Measurements from ENCODE around the gene TRAFD1.
"Not testable (repeated sequence)": the region's sequence is repeated elsewhere in the genome, so short reads cannot be mapped to it uniquely, and the experiment has no call there.

TRAFD1 gene, protein sequence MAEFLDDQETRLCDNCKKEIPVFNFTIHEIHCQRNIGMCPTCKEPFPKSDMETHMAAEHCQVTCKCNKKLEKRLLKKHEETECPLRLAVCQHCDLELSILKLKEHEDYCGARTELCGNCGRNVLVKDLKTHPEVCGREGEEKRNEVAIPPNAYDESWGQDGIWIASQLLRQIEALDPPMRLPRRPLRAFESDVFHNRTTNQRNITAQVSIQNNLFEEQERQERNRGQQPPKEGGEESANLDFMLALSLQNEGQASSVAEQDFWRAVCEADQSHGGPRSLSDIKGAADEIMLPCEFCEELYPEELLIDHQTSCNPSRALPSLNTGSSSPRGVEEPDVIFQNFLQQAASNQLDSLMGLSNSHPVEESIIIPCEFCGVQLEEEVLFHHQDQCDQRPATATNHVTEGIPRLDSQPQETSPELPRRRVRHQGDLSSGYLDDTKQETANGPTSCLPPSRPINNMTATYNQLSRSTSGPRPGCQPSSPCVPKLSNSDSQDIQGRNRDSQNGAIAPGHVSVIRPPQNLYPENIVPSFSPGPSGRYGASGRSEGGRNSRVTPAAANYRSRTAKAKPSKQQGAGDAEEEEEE

DNA sequence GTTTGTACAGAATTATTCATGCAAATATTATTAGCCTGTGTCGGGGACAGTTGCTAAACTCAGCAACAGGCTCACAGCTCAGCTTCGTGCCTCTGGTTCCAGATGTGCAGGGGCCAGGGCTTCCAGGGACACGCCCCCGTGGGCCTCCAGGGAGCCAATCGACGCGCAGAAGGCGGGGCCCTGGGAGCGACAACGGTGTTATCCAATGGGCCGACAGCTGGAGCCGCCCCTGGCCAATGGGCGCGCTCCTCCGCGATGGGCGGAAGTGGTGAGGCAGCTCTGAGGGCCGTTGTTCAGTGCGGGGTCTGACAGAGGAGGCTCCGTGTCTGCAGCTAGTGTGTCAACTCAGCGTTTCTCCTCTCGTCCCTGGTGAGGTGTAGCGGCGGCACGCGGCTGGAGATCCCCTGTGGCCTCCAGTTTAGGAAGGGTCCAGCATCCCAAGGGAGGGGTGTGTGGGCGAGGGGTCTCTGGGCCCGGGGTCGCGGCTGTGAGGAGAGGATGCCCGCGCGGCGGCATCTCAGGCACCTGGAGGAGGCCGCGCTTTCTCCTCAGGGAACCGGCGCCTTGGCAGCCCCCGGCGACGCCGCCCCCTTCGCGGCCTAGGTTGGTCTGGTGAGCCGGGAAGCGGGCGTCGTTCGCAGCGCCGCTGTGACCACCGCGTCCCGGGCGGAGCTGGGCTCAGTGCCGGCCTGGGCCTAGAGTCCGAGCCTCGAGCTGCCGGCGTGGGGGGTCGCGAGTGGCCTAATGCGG lies at the start of gene TRAFD1:
TRAFD1 (plus strand) TSS at position 311 of the 750 bp plus-strand sequence. CDS start 4,963 bp downstream, outside the sequence.
- DNase-seq = peak; percentile 99

DNA sequence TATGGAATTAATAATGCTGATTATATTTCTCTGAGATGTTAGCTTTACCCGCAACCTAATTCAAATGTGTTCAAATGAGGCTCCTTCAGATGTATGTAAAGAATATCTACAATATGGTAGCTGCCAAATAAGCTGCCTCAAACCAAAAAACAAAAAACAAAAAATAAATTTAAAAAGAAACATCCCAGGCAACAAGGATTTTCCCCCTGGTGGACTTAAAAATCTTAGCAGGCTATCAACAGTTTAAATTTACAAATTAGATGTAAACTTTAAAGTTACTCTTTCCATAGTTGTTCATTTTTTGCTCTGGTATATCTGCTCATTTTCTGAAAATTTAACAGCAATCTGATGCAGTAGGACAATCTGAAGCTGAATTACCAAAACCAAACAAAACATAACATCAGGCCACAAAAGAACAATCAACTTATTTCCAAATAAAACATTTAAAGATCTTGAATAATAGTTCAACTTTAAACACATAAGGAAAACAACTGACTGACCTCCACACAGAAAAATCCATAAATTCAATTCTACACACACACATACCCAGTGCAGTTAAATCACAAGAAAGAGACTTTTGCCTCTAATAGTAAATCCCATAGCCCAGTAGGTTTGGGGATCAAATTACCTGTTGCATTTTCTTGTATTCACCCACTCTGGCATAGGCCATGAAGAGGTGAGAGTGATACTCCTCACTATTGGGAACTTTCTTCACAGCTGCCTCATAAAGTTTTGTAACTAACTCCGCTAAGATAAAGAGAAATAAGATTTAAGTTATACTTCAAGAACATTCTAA lies 38.1 kb upstream of the TRAFD1 start:
- DNase-seq = no peak

DNA sequence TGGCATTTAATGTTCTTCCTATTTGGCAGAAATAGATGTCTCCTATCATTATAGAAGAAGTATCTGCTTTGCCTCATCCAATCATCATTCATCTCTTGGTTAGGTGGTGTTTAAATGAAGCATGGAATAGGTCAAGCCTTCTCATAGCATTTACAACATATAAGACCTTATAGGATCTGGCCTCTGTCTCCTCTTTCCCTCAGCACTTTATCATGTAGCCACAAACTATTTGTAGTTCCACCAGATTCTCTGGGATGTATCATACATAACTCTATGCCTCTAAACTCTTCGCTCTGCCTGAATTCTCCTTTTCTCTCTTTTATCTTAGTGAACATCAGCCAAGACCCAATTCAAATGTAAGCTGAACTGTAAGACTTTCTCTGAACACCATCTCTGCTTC lies 37.5 kb upstream of the TRAFD1 start:
- DNase-seq = no peak

DNA sequence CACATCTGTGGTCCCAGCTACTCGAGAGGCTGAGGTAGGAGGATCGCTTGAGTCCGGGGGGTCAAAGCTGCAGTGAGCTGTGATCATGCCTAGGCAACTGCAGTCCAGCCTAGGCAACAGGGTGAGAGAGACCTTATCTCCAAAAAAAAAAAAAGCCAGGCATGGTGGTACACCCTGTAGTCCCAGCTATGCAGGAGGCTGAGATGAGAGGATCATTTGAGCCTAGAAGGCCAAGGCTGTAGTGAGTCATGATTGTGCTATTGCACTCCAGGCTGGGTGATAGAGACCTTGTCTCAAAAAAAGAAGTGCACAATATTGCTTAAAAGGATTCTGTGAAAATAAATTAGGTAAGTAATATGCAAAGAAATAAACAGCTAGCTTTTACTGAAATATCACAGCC lies 33.8 kb upstream of the TRAFD1 start:
- no peak for DNase-seq

DNA sequence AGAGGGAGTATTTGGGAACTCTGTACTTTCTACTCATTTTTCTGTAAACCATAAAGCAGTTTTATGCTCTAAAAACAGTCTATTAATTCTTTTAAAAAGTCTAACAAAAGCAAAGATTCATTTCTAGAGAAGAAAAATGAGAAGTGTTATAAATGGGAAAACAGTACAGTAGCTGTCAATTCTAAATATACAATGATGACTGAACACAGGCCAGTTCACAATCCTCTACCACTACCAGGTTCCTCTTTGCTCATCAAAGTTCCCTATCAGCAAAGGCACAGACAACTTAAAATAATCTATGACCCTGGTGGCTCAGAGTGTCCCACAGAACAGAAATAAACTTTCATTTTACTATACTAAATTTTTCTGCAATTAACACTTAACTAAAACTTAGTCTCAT lies 29.3 kb upstream of the TRAFD1 start:
- no peak for DNase-seq

DNA sequence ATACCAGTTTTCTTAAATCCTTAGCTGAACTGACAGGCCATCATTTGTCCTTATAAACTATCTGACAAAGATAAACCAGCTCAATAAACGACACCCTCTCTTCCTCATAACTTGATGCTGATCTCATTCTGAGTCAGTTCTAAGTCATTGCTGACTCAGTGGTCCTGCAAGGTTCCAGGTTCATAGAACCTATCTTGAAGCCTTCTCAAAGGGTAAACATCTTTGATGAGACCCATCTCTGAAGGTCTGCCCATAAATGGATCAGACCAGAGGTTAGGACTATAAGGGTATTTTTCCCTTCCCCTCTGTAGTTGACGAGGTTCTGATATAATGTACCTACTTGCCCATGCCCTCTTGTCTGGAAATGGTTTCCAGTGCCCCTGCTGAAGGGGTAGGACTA lies 28.7 kb upstream of the TRAFD1 start:
- DNase-seq = peak; percentile 30 to 41

DNA sequence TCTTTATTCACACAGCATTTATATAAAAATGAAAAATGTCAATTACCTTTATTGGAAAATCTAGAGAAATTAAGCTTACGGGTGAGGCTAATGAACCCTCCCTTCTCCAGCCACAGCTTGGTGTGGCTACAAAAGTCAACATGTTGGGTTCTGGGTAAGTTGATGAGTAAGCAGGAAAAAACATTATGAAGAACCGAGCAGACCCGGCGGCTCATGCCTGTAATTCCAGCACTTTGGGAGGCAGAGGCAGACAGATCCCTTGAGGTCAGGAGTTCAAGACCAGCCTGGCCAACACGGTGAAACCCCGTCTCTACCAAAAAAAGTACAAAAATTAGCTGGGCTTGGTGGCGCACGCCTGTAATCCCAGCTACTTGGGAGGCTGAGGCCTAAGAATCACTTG lies 27.7 kb upstream of the TRAFD1 start:
- DNase-seq = no peak

DNA sequence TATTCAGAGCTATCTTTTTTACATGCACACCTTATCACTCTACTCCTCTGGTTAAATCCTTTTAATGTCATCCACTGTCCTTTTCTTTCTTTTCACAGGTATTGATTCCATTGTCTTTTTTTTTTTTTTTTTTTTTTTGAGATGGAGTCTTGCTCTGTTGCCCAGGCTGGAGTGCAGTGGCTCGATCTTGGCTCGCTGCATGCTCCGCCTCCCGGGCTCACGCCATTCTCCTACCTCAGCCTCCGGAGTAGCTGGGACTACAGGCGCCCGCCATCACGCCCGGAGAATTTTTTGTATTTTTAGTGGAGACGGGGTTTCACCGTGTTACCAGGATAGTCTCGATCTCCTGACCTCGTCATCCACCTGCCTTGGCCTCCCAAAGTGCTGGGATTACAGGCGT lies 24.9 kb upstream of the TRAFD1 start:
- not testable (repeated sequence) for DNase-seq

DNA sequence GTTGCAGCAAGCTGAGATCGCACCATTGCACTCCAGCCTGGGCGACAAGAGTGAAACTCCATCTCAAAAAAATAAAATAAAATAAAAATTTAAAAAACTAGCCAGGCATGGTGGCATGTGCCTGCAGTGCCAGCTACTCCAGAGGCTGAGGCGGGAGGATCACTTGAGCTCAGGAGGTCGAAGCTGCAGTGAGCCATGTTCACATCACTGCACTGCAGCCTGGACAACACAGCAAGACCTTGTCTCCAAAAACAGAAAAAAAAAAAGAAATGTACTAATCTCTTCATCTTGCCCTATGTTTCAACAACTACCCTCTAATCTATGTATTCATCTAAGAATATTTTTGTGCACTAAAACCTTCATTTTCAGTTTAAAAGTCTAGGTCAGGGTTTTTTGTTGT lies 23.2 kb upstream of the TRAFD1 start:
- DNase-seq = no peak

DNA sequence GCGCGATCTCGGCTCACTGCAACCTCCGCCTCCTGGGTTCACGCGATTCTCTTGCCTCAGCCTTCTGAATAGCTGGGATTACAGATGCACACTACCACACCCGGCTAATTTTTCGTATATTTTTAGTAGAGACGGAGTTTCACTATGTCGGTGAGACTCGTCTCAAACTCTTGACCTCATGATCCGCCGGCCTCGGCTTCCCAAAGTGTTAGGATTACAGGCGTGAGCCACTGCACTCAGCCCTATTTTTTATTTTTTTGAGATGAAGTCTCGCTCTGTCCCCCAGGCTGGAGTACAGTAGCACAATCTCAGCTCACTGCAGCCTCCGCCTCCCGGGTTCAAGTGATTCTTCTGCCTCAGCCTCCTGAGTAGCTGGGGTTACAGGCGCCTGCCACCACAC lies 22.6 kb upstream of the TRAFD1 start:
- not testable (repeated sequence) for DNase-seq

DNA sequence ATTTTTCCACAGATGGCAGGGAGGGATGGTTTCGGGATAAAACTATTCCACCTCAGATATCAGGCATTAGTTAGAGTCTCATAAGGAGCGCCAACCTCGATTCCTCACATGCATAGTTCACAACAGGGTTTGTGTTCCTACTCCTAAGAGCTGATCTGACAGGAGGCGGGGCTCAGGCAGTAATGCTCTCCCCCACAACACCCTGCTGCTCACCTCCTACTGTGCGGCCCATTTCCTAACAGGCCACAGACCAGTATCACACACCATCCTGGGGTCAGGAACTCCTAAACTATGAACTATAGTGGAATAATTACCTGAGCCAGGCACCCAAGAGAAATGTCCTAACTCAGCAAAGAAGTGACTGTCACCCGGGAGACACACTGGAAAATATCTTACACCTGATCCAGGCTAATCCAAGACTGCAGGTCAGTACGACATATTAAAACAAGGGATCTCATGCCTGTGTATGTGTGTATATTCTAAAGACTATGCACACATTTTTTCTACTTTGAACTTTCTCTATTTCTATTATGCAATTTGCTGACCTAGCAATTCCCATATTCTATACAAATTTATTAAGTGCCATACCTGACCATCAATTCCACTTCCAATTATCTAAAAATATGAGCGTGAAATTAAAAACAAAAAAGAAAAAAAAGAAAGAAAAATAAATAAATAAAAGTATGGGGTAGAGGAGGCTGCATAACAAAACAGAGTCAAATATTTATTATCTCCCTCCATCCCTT lies 21.4 kb upstream of the TRAFD1 start:
- no peak for DNase-seq

DNA sequence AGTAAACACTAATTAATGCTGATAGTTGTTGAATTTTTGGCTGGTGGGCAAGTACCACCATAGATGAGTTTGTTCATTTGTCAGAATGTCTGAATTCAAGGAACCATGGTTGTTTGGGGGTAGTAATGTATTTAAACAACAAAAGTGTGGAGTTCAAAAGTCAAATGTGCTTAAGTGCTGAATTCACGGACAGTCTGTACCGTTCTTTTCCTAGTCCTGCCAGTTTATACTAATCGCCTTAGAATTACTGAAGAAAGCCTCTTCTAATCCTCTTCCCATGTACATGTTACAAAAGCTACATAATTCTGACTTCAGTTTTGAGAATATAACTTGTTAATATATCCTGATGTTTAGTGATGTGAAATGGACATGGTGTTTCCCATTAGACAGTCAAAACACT lies 19.5 kb upstream of the TRAFD1 start:
- no peak for DNase-seq

DNA sequence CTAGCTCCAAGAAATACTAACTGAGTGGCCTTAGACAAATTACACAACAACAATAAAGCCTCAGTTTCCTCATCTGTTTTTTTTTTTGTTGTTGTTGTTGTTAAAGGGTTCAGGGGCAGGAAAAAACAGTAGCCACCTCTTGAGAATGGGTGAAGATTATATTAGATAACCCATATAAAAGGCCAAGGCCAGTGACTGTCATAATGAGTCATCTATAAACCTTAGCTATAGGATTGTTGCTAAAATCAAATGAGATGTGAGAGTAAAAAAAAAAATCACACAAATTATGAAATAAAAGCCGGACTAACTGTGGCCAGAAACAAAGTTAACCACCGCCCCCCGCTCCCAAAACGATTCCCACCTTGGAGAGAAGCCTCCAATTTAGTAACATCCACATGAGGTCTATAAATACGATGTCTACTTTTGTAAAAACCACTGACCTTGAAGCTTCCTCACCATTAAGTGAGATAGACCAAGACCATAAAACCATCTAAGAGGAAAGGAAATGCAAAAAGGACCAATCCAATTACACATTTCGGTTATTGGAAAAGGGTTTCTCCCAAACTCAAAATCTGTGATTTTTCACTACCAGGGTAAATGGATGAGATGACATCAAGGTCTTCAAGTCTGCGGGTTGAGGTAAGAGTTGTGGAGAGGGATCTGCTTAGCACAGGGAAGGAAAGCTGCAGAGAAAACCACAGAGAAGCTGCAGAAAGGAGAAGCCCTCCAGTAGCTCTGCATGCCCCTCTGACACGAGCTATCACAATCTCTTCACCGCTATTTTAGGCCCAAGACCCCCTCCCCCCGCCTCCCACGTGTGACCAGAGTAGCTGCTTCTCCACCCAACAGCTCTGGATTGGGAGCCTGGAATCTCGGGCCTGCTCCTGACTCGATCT lies 17.8 kb upstream of the TRAFD1 start:
- DNase-seq = peak; percentile 37

DNA sequence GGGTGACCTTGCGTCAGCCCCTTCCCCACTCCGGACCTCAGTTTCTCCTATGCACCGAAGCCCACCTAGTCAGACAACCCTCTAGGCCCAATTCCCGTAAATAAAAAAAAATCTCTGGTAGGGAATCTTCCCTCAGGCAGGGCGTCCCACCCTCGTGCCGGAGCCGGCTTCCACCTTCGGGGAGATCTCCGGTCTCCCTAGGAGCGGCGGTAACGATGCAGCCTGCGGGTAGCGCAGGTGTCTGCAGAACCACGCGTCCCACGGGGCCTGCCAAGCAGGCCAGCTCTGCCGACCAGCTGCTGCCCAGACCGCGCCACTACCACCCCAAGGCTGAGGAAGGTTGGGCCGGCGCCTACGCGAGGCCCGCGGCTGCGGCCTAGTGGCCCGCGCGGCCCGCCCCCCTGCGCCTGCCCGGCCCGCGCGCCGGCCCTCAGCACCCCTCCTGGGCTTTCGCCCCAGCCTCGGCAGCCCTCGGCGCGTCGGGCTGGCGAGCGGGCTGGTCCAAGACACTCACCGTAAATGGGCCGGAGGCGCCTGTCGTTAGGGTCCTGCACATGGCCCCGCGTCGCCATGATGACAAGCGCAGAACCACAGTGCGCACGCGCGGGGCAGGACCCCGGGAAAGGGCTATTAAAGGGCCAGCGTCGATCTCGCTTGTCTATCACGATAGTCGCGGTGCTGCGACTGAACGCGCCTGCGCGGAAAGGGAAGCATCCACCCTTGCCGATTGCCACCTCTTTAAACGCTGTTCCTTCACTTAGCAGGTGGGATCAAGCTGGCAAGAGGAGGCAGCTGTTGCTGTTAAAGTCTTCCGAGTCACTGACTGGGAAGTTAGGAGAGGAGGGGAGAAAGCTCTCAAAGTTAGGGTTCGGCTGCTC lies 16.9 kb upstream of the TRAFD1 start, which contains the start of gene NAA25:
NAA25 (minus strand) TSS at position 582 of the 878 bp plus-strand sequence; CDS start at position 572, 10 bp downstream.
- DNase-seq = peak; percentile 88 to 91

DNA sequence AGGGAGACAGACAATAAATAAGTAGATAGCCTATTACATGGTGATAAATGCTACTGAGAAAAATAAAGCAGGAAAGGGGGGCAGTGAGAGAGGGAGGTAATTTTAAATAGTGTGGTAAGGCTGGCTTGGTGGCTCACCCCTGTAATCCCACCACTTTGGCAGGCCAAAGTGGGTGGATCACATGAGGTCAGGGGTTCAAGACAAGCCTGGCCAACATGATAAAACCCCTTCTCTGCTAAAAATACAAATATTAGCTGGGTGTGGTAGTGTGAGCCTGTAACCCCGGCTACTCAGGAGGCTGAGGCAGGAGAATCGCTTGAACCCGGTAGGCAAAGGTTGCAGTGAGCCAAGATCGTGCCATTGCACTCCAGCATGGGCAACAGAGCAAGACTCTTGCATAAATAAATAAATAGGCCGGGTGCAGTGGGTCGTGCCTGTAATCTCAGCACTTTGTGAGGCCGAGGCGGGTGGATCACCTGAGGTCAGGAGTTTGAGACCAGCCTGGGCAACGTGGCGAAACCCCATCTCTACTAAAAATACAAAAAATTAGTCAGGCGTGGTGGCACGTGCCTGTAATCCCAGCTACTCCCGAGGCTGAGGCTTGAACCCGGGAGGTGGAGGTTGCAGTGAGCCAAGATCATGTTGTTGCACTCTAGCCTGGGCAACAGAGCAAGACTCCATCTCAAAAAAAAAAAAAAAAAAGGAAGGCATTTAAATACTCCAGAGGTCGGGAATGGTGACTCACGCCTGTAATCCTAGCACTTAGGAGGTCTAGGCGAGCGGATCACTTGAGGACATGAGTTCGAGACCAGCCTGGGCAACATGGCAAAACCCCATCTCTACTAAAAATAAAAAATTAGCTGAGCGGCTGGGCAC lies 14.3 kb upstream of the TRAFD1 start:
- DNase-seq = not testable (repeated sequence)

DNA sequence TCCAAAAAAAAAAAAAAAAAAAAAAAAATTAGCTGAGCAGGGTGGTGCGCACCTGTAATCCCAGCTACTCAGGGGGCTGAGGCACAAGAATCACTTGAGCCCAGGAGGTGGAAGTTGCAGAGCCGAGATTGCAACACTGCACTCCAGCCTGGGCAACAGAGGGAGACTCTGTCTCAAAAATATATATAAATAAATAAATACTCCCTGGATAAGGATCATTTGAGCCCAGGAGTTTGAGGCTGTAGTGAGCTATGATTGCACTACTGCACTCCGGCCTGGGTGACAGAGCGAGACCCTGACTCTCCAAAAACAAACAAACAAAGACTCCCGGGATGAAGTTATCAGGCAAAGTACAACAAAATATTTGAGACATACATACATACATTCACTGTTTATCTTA lies 13.4 kb upstream of the TRAFD1 start:
- no peak for DNase-seq

DNA sequence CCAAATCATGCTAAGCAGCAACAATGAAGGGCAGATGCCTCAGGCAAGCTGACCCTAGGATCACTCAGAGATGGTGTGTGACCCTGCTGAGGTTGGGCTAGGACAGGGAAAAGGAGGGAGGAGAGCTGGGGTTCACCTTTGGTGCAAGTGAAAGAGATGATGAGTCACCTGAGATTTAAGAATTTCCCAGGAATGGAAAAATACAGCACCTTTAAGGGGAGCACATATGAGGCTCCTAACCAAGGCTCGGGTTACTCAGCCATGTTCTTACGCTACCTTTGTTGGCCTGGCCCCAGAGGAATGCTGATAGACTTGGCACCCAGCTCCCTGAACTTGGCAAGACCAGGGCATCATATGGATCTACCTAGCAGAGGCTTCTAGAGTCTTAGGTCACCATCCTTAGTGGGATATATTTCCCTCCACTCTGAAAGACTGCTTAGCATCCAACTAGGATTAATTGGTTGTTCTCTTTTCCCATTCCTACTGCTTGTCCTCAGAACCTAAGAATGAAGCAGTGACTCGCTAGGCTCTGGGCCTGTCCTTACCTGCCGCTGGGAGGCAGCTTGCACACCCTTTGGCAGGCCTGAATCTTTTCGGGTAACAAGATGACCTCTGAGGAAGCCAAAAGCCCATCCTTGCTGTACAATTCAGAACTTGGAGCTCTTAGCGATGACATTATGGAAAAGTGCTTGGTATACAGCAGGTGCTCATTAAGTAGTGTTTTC lies 12.8 kb upstream of the TRAFD1 start:
- DNase-seq = peak in 1 of 2 experiments; percentile 15
